SK-N-MC (cell line): ENCODE results near the gene CCBE1.

Source experiments
- EZH2 ChIP-seq: fragments of 200-600 bp; sonication (generic); IDR thresholded peaks from one replicate; pipeline ENCODE4 v1.6.1; 2017; ENCODE audit warnings: antibody characterized with exemption
- POLR2AphosphoS5 ChIP-seq: IDR thresholded peaks from 2 replicates; pipeline ENCODE4 v1.6.1; 2012; ENCODE audit warnings: mild to moderate bottlenecking, low read depth, low read length, borderline replicate concordance

GRCh38 chr18:59689756-59690155 lies 7.5 kb downstream of the CCBE1 start:
- TF ChIP-seq POLR2AphosphoS5 (no peak), EZH2 (no peak)
